Pancreas (tissue), 10 donors: Measurements from ENCODE around the gene VTA1. TPM values are rescaled to one million over a fixed set of nuclear protein-coding genes. Genes with fewer than 3 reads are reported as not detected.
A peak's percentile ranks its signal among the peaks of the same experiment; 100 is the strongest.
"Not testable (repeated sequence)": the region's sequence is repeated elsewhere in the genome, so short reads cannot be mapped to it uniquely, and the experiment has no call there.

Experiments used
- ATAC-seq, 4 donors: fragments of 200-7000 bp; cut with Tn5 transposase; one replicate each; pipeline versions ENCODE4 v1.8.0 to v1.9.1; 2020; ENCODE audit warnings: mild to moderate bottlenecking in 4 of 4, moderate library complexity in 4 of 4
- DNase-seq, 6 donors: peaks; one replicate each; pipeline ENCODE4 v3.0.0-alpha.2; 2020
- FAIRE-seq: peaks from 2 replicates; lab custom pipeline; 2012; peaks lifted over from hg19 to GRCh38; lab: Jason Lieb, UNC
- H3K27ac ChIP-seq, 4 donors: fragments of 200-600 bp; sonication (generic); 1 replicate in 3 of 4; 2 replicates in 1 of 4; pipeline versions ENCODE4 v1.5.0 to v1.8.0; 2020
- H3K27me3 ChIP-seq, 4 donors: fragments of 200-600 bp; one replicate each; pipeline ENCODE4 v1.8.0; 2021
- H3K36me3 ChIP-seq, 3 donors: fragments of 200-600 bp; sonication (generic) in 1 of 3; one replicate each; pipeline versions ENCODE4 v1.5.0 to v1.8.0; 2020 to 2021
- H3K4me1 ChIP-seq, 3 donors: fragments of 200-600 bp; one replicate each; pipeline ENCODE4 v1.8.0; 2021
- H3K4me3 ChIP-seq, 4 donors: fragments of 200-600 bp; sonication (generic) in 2 of 4; one replicate each; pipeline versions ENCODE4 v1.5.0 to v1.8.0; 2020 to 2021
- H3K9me3 ChIP-seq, 4 donors: fragments of 200-600 bp; one replicate each; pipeline ENCODE4 v1.8.0; 2021
- WGBS, 2 donors: extraction: QIAGEN DNeasy Blood & Tissue Kit; methylation state at CpG; one replicate each; pipeline ENCODE4 v1.1.7; 2013; 5-methylcytosine and 5-hydroxymethylcytosine counted together
- intact Hi-C, 3 donors: fragments of 100-400 bp; cut with DNase I; formaldehyde crosslinking; loops; one replicate each; pipeline versions ENCODE4 v1.11.1 to v1.14.2; 2022
- polyA plus RNA-seq, 2 donors: library from polyadenylated mRNA; stranded (reverse); fragments of 200-250 nt; gene quantifications; one replicate each; pipeline ENCODE4 v1.2.3, GENCODE V29; 2013
- total RNA-seq, 6 donors: library from RNA; stranded (reverse); fragmentation: NEBNext Ultra II Directional in 4 of 6; extraction: Animal tissue kit (Norgen Biotek cat#: 25700) in 4 of 6; gene quantifications; one replicate each; pipeline versions ENCODE4 v1.2.1 to v1.2.4, GENCODE V29; 2021 to 2023
- TF ChIP-seq, protein P1 (sequence below), 4 donors: fragments of 200-600 bp; sonication (generic) in 3 of 4; IDR thresholded peaks; one replicate each; pipeline versions ENCODE4 v1.5.0 to v1.8.0; 2021; ENCODE audit warnings: antibody characterized with exemption in 4 of 4
- donor health status: healthy with polysubstance abuse.
- donor health status: DM: no; HTN: no; CAD: no; lungs with moderate emphysema.
- donor health status: DM: no; HTN: no; CAD: no.
- donor health status: control.
- donor health status: control.
- donor health status: Bipolar disorder and iron deficiency.
- donor health status: DM: yes; HTN: yes; CAD: no.
- donor health status: DM: no; HTN: no; CAD: no.
- donor health status: DM: no; HTN: no; CAD: no.
- donor health status: DM: yes; HTN: yes; CAD: no.

Gene VTA1
- total and polyA plus RNA-seq, 8 donors: 6.2 to 20.3 (median 14.1) TPM

DNA sequence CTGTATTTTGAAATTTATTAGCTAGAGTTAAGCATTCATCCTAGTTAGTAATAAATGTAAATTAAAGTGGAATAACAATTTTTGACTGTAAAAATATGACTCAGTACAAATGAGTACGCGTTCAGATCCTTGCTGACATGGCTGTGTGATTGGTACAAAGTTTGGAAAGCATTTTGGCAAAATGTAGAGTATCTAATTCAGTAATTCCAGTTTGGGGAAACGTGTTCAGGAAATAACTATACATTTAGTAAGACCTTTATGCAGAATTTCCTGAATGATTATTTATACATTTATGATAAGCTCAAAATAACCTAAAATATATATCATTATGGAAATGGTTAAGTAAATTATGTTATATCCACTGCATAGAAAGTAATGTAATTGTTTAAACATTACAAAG, 8.0 kb downstream of the VTA1 start:
- Histone ChIP-seq H3K9me3 (no peaks in the 10 kb centered on the region), H3K4me3 (no peak overlapping the region), H3K4me1 (peaks cover 0 to 4% (median 0%) of the 10 kb centered on the region in 3 donors), H3K27me3 (no peaks in the 10 kb centered on the region), H3K27ac (no peak overlapping the region), H3K36me3 (no peaks in the 10 kb centered on the region)
- WGBS, 2 donors: 60 to 64% methylated on average over 3 of the region's 3 CpGs
- TF ChIP-seq, protein P1, sequence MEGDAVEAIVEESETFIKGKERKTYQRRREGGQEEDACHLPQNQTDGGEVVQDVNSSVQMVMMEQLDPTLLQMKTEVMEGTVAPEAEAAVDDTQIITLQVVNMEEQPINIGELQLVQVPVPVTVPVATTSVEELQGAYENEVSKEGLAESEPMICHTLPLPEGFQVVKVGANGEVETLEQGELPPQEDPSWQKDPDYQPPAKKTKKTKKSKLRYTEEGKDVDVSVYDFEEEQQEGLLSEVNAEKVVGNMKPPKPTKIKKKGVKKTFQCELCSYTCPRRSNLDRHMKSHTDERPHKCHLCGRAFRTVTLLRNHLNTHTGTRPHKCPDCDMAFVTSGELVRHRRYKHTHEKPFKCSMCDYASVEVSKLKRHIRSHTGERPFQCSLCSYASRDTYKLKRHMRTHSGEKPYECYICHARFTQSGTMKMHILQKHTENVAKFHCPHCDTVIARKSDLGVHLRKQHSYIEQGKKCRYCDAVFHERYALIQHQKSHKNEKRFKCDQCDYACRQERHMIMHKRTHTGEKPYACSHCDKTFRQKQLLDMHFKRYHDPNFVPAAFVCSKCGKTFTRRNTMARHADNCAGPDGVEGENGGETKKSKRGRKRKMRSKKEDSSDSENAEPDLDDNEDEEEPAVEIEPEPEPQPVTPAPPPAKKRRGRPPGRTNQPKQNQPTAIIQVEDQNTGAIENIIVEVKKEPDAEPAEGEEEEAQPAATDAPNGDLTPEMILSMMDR (IDR thresholded peaks at IDR 0.05): no peak
- no peak for DNase-seq
- ATAC-seq: no peak
- no peak for FAIRE-seq
- intact Hi-C loops: loop anchor here in 1 of 3 donors (10.0 kb wide), 1 partner anchor 230 kb away; no protein-coding TSS in a partner anchor

DNA sequence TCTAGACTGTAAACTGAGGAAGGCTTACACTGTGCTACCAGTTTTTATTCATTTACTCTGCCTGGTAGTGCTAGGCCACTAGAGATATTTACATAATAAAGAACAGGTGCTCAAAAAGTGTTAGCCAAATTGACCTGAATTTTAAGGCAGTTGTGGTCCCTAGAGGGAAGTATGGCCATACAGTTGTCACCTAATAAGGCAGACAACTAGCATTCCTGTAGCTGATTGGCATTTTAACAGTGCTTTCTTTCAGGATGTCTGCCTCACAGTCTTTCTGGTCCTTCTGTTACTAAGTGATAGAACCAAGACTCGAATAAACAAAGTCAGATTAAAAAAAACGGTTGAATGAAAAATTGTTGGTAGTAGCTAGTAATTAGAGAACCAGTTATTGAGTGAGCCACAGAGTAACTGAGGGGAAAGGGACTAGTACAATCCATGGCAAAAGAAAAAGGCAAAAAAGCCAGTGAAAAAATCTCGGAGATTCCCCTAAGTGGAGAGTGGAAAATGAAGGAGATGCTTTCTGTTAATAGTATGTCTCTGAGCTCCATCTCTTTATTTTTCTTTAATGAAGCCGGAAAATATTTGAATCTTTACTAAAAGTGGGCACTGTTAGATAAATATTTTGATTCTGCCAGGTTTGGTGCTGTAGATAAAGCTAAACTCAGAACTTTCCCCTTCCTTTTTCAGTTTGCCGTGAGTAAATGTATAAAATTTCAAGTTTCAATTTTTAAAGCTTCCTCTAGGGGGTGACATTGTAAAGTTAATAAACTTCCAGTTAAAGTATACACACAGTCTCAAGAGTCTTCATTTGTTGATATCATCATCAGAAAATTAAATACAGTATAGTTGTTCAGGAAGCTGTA, 9.1 kb downstream of the VTA1 start:
- intact Hi-C loops: loop anchor here in 1 of 3 donors (10.0 kb wide), 1 partner anchor 229 kb away; no protein-coding TSS in a partner anchor
- H3K4me1 ChIP-seq: peaks cover 0 to 4% (median 0%) of the 10 kb centered on the region in 3 donors
- H3K4me3 ChIP-seq: no peak overlapping the region
- WGBS, 2 donors: 29 to 32% methylated on average over 5 of the region's 5 CpGs
- peak; percentile 84 for FAIRE-seq
- no peaks in the 10 kb centered on the region for H3K9me3 ChIP-seq
- no peaks in the 10 kb centered on the region for H3K36me3 ChIP-seq
- no peak for DNase-seq
- TF ChIP-seq, protein P1 (IDR thresholded peaks at IDR 0.05): peak in 3 of 4 donors; percentile 21 to 31 (median 22)
- peak; percentile 43 to 79 (median 76) for ATAC-seq
- no peaks in the 10 kb centered on the region for H3K27me3 ChIP-seq
- no peak overlapping the region for H3K27ac ChIP-seq

DNA sequence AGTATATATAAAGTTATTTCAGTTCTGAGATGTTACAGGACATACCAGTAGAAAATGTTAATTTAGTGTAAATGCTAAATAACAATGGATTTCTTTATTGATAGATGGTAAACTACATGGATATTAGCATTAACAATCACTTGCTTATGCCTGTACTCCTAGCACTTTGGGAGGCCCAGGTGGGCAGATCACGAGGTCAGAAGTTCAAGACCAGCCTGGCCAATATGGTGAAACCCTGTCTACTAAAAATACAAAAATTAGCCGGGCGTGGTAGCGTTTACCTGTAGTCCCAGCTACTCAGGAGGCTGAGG, 9.7 kb downstream of the VTA1 start:
- WGBS, 2 donors: 81 to 83% methylated on average over 4 of the region's 4 CpGs
- H3K27ac ChIP-seq: not testable (repeated sequence)
- intact Hi-C loops: loop anchor here in 1 of 3 donors (10.0 kb wide), 1 partner anchor 228 kb away; no protein-coding TSS in a partner anchor

DNA sequence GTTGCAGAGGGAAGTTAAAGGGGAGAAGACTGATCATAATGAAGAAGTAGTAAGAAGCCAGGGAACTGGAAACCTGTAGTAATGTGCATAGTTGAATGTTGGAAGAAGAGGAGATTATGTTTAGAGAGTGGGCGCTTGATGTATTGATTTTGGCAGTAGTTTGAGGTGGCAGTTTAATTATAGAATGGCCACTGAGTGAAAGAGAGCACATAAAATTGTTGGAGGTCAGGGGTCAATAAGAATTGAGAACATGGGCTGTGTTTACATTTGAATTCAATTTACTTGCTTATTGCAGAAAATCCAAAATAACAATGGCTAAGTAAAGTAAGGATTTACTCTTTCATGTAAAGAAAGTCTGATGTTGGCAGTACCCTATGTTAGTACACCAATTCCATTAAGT, 15.7 kb downstream of the VTA1 start:
- intact Hi-C loops: no loop called here
- TF ChIP-seq, protein P1 (IDR thresholded peaks at IDR 0.05): no peak
- H3K36me3 ChIP-seq: peaks cover 0 to 5% (median 0%) of the 10 kb centered on the region in 3 donors
- FAIRE-seq: no peak
- 9 to 12% methylated on average over 1 of the region's 1 CpG for WGBS, 2 donors
- H3K27me3 ChIP-seq: no peaks in the 10 kb centered on the region
- H3K27ac ChIP-seq: no peak overlapping the region
- peaks cover 8 to 17% (median 15%) of the 10 kb centered on the region in 3 donors for H3K4me1 ChIP-seq
- no peak overlapping the region for H3K4me3 ChIP-seq
- DNase-seq: no peak
- no peaks in the 10 kb centered on the region for H3K9me3 ChIP-seq
- ATAC-seq: no peak

More for the DNA sequence above, 9.7 kb downstream of the VTA1 start:
- not testable (repeated sequence) for H3K4me3 ChIP-seq, H3K9me3 ChIP-seq, H3K27me3 ChIP-seq, FAIRE-seq, H3K36me3 ChIP-seq, DNase-seq, ATAC-seq, H3K4me1 ChIP-seq

DNA sequence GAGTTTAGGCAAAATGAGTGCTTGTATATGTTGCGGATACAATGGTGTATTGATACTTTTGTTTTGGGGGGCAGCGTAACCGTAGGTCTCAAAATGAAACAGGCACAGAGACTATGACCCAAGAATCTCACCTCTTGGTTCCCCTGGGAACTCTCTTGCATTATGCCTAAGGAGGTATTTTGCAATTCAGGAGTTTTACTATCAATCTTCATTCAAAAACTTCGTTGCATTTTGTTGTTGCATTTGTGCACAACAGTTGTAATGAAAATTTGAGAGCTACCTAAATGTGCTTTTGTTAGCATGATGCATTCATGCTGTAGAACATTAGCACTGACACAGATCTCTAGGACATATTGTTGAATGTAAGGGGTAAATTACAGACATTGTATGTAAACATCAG, 18.2 kb downstream of the VTA1 start:
- Histone ChIP-seq H3K4me3 (no peak overlapping the region), H3K9me3 (no peaks in the 10 kb centered on the region), H3K36me3 (peaks cover 0 to 5% (median under 1%) of the 10 kb centered on the region in 3 donors), H3K27ac (no peak overlapping the region), H3K27me3 (no peaks in the 10 kb centered on the region), H3K4me1 (peaks cover 8 to 17% (median 15%) of the 10 kb centered on the region in 3 donors)
- FAIRE-seq (no peak), DNase-seq (no peak), ATAC-seq (no peak)
- 83 to 85% methylated on average over 4 of the region's 4 CpGs for WGBS, 2 donors
- TF ChIP-seq, protein P1 (IDR thresholded peaks at IDR 0.05): no peak
- intact Hi-C loops: no loop called here
